Dedifferentiated amniotic fluid mesenchymal stem cell (primary cell): ENCODE data around the gene CHSY3.

Experiments
- DNase-seq: peaks from one replicate; pipeline ENCODE4 v3.0.0-alpha.2; 2016; ENCODE audit errors: extremely low spot score

CHSY3 gene

DNA sequence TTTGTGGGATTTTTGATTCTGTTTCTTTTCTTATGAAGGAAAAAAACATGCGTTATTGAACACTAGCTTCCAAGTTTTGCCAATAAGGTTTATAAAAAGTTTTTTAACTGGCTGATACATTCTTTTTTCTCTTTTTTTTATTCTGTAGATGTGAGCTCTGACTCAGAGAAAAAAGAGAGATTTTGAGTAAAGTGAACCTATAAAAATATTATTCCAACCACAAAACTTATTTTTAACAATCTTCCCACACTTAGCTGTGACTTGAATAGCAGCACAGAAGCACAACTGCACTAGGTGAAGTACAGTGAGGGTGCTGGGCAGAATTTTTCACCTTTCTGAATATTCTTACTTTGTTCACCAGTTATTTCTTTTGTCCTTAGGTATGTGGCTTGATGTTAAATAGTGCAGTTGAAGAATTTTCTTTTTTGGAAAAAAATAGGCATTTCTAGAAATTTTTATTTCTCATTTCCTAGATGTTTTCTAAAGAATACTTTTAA is 41.6 kb downstream of the CHSY3 start:
- no peak for DNase-seq

DNA sequence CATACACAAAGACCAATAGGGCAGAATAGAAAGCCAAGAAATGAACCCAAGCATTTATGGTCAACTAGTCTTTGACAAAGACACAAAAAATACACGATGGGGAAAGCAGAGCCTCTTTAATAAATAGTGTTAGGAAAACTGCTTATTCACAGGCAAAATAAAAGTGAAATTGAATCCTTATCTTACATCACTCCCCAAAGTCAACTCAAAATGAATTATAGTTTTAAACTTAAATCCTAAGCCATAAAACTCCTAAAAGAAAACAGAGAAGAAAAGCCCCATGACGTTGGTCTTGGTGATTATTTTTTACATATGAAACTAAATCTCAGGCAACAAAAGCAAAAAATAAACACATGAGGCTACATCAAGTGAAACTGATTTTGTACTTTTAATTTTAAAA is 46.8 kb downstream of the CHSY3 start:
- DNase-seq: no peak

DNA sequence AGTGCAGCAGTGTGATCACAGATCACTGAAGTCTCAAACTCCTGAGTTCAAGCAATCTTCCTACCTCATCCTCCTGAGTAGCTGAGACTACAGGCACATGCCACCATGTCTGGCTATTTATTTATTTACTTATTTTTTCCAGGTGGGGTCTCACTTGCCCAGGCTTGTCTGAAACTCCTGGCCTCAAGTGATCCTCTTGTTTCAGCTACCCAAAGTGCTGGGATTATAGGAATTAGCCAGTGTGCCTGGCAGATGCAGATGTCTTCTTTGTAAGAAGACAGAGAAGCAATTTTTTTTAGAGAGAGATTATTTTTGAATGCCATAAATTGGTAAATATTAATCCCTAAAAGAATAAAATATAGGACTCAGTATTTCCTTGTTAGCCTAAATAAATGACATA is 54.3 kb downstream of the CHSY3 start:
- DNase-seq: no peak

DNA sequence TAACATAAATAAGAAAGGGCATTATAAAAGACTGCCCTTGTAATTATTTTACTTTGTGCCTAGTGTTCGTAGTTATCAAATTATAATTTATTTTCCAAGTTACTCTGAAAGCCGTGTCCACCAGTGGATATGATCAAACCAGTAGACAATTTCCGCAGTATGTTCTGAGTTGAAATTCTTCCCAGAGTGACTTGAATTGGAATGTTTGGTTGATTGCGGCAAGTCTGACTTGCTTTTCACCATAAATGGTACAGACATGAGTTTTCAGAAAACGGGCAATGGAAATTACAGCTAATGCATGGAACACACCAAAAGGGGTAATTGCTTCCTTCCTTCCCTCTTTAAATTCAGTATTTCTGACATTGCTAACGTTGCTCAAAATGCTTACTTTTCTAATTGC is 56.6 kb downstream of the CHSY3 start:
- DNase-seq: peak; percentile 75

- no peak for DNase-seq
Observed at GRCh38 chr5:129962506-129962905, 58.2 kb downstream of the CHSY3 start.

DNA sequence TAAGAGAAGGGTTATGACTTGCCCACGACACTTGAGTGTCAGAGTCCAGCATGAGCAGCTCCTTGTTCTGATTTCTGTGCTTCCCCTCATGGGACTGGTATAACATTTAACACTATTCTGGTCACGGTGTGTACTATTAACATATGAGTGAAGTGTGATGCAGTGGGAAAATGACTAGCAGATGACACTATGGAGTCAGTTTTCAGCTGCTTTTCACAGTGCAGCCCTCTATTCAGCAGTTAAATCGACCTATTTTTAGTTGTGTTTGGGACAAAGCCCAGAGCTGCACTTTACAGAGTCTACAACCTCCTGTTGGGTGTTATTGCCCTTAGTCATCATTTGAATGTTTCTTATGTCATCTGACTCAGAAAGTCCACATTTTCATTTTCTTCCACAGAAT is 59.1 kb downstream of the CHSY3 start:
- peak; percentile 92 for DNase-seq

DNA sequence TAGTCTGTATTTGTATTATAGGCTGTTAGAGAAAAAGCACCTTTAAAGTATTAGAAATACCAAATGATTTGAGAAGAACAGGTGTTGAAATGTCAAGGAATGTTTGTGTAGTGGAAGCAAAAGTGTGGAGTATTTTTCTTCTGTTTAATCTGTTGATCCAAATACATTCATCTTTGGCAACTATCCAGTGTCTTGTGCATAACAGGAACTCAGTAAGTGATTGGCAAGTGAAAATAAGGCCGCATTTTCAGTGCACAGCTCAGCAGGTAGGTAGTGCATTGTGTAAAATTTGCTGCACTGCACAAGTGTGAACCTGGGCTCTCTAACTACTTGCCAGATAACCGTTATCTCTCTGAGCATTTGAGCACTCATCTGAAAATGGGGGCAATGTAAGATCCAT is 61.8 kb downstream of the CHSY3 start:
- DNase-seq: no peak

GRCh38 chr5:129971714-129972113 is 67.4 kb downstream of the CHSY3 start:
- DNase-seq: no peak

GRCh38 chr5:129972465-129973141 is 68.3 kb downstream of the CHSY3 start:
- DNase-seq: no peak

GRCh38 chr5:129973716-129974426 is 69.6 kb downstream of the CHSY3 start:
- DNase-seq: peak; percentile 58

DNA sequence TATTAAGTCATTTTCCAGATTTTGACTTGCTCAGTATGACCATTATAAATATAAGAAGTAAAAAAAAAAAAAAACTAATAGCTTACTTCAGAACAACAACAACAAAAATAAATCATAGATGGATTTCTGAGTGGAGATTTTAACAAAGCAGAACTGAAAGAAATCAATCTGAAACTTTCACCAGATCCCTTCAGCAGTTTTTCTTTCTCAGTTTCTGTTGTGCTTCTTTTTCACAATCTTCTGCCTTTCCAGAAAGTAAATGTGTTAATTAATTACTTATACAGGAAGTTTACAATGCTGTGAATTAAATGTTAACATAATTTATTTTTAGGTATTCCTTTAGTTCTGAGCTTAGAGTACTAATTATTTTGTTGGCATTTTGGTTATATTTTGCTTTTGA is 73.5 kb downstream of the CHSY3 start:
- DNase-seq: no peak

DNA sequence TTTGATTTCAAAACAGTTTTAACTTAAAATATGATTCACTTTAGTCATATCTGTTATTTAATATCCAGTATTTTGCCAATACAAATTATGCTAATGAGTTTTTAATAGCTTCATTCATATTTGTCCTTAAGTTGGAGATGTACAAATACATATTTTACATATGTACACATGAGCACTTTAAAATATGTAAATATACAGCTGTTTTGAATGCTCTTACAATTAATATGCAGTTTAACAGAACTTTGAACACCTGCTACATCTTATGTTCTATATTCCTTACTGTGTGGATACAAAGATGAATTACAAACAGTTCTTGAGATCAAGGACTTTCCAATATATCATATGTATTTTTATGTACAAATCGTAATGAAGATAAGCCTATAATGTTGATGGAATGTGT is 74.0 kb downstream of the CHSY3 start:
- no peak for DNase-seq

DNA sequence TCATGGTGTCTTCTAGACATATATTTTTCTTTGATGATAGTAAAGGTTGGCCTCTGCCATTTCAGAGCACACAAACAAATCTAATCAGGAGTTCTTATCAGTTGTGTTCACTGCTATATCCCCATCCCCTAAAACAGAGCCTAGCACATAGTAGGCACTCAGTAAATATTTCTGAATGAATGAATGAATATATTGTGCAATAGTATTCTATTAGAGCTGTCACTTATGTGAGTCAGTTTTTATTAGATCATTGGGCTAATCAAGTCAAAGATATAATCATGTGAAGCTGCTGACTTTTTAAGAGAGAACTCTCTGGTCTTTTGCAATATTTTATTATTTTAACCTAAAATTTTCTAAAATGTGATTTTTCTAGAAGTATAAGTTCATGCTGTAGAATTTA is 84.2 kb downstream of the CHSY3 start:
- DNase-seq: no peak

- DNase-seq: no peak
Observed at GRCh38 chr5:129991780-129992179, 87.5 kb downstream of the CHSY3 start.

GRCh38 chr5:129996896-129997295 is 92.6 kb downstream of the CHSY3 start:
- DNase-seq: peak; percentile 81

GRCh38 chr5:130000460-130000859 is 96.2 kb downstream of the CHSY3 start:
- no peak for DNase-seq

GRCh38 chr5:130002183-130002582 is 97.9 kb downstream of the CHSY3 start:
- no peak for DNase-seq

DNA sequence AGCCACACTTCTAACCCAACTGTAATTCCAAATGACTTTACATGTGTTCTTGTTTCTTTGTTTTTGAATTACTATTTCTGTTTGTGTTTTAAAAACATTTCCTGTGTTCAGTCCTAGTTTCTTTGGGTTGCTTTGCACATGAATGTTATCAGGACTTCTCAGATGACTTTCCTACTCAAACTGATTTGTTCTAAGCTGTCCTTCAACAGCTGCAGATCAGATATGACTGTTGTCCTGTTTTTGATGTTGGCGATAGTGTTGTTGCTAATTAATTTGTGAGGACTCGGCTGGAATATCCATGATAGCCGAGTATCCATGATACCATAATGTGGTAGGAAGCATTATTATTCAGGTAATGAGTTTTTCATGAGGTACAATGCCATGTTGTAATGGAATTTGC is 98.6 kb downstream of the CHSY3 start:
- no peak for DNase-seq

GRCh38 chr5:130011986-130012385 is 107.7 kb downstream of the CHSY3 start:
- no peak for DNase-seq

GRCh38 chr5:130017173-130017572 is 112.9 kb downstream of the CHSY3 start:
- DNase-seq: no peak

GRCh38 chr5:130018641-130019040 is 114.4 kb downstream of the CHSY3 start:
- no peak for DNase-seq

- DNase-seq: no peak
Observed at GRCh38 chr5:130021000-130021399, 116.7 kb downstream of the CHSY3 start.

GRCh38 chr5:130021876-130022275 is 117.6 kb downstream of the CHSY3 start:
- DNase-seq: no peak
